NT2/D1 (cell line): Measurements from ENCODE around the gene P2RX1.

Experiments used
- SUZ12 ChIP-seq: IDR thresholded peaks from 2 replicates; pipeline ENCODE4 v1.6.1; 2011; ENCODE audit not compliant: insufficient read length, insufficient read depth; ENCODE audit errors: extremely low read depth
- YY1 ChIP-seq: IDR thresholded peaks from 2 replicates; pipeline ENCODE4 v1.6.1; 2011; ENCODE audit not compliant: insufficient read length, insufficient read depth
- ZNF274 ChIP-seq: IDR thresholded peaks from 2 replicates; pipeline ENCODE4 v1.6.1; 2011; ENCODE audit warnings: mild to moderate bottlenecking, low read depth, low read length

DNA sequence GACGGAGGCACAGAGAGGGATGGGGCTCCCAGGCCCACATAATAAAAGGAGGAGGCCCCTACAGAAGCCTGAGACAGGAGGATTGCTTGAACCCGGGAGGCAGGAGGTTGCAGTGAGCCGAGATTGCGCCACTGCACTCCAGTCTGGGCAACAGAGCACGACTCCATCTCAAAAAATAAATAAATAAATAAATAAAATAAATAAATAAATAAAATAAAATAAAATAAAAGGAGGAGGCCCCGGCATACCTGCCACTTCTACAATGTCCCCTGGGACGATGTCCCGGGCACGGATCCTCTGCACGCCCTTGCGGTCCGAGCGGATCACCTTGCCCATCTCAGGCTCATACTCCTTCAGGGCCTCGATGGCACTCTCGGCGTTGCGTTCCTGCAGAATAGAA lies 34.7 kb upstream of the P2RX1 start:
- TF ChIP-seq ZNF274 (no peak), YY1 (no peak), SUZ12 (no peak)
